NCI-H2107 treated with DMSO at 0.1 percent for 48 hours (cell line): Measurements from ENCODE around the gene TEPSIN.

Experiments used
- DNase-seq: peaks from one replicate; lab custom pipeline; 2025; ENCODE audit not compliant: unreplicated experiment; lab: John Stamatoyannopoulos, UW

The TEPSIN gene, protein sequence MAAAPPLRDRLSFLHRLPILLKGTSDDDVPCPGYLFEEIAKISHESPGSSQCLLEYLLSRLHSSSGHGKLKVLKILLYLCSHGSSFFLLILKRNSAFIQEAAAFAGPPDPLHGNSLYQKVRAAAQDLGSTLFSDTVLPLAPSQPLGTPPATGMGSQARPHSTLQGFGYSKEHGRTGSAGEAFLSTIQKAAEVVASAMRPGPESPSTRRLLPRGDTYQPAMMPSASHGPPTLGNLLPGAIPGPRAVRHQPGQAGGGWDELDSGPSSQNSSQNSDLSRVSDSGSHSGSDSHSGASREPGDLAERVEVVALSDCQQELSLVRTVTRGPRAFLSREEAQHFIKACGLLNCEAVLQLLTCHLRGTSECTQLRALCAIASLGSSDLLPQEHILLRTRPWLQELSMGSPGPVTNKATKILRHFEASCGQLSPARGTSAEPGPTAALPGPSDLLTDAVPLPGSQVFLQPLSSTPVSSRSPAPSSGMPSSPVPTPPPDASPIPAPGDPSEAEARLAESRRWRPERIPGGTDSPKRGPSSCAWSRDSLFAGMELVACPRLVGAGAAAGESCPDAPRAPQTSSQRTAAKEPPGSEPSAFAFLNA

DNA sequence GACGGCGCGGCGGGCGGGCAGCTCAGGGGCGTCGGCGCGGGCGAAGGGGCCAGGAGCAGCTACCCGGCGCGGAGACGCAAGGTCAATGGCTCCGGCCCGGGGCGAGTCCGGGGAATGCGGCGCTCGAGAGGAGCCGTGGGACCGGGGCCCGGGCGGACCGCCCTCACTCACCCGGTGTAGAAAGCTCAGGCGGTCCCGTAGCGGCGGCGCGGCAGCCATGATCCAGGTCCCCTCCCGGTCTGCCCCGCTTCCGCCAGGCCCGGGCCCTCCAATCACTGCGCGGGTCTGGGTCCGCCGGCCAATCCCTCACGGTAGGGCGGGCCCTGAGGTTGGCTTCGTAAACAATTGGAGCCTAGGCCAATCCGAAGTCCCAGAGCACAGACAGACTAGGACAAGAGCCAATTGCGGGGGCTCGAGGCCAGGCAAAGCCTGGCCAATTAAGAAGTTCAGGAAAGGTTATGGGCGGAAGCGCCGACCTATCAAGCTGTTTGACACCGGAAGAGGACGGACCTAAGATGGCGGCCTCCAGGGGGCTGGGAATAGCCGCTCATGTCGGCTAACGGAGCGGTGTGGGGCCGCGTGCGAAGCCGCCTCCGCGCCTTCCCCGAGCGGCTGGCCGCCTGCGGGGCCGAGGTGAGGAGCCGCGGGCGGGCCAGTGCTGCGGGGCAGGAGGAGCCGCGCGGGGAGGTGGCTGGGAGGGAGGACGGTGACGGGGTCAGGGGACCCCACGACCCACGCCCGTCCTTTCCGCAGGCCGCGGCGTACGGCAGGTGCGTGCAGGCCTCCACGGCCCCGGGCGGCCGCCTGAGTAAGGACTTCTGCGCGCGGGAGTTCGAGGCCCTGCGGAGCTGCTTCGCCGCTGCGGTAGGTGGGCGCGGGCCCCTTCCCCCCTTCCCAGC is at the start of gene TEPSIN, which contains the start of gene NDUFAF8:
Gene TEPSIN, minus strand, starts transcription at position 241 of the 899 bp plus-strand sequence. Its CDS starts 22 bp downstream, at position 219.
Gene NDUFAF8, plus strand, starts transcription at position 504 of the 899 bp plus-strand sequence. Its CDS starts 46 bp downstream, at position 550.
- peak; percentile 98 for DNase-seq

DNA sequence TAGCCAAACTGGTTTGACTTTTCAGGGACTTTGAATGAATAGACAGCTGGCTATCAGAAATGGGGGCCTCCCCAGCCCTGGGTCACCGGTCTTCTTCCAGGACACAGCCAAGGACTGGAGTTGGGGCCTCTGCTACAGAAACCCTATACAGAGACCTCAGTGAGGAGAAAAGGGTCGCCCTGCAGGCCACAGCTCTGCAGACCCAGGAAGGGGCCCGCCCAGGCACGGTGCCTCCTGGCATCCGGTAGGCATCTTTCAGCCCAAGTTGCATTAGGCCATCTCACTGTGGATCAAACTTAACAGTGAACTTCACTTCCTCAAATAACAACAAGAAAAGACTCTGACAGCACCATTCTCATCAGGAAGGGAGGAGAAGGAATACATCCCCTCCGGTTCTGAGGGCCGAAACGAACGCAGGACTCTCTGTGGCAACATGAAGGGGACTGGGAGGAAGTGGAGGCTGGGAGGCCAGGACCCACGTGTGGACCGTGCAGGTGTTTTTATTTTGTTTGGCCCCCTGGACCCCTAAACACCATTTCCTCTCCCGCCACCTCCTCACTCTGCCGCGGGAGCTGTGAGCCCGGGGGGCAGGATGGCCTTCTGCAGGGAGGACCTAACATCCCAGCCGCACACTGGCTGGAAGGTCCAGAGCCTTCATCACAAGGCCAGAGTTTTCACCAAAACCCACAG is 49.0 kb upstream of the TEPSIN start:
- no peak for DNase-seq

DNA sequence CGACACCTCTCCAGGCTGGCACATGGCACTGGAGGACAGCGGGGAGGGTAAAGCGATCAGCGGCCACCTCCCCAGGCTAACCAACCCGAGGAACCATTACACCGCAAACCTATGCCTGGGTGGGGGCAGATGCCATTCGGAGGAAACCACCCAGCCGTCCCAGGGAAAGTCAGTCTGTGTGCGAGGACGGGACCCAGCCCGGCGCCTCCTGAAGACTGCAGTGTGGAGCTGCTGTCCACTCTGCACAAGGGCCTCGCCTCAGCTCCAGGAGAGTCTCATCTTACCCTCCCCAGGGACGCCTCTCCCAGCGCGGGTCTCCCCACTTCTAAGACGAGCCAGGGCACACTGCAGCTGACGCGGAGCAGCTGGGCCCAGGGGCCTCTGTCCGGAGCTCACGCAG is 48.3 kb upstream of the TEPSIN start:
- peak; percentile 30 for DNase-seq

DNA sequence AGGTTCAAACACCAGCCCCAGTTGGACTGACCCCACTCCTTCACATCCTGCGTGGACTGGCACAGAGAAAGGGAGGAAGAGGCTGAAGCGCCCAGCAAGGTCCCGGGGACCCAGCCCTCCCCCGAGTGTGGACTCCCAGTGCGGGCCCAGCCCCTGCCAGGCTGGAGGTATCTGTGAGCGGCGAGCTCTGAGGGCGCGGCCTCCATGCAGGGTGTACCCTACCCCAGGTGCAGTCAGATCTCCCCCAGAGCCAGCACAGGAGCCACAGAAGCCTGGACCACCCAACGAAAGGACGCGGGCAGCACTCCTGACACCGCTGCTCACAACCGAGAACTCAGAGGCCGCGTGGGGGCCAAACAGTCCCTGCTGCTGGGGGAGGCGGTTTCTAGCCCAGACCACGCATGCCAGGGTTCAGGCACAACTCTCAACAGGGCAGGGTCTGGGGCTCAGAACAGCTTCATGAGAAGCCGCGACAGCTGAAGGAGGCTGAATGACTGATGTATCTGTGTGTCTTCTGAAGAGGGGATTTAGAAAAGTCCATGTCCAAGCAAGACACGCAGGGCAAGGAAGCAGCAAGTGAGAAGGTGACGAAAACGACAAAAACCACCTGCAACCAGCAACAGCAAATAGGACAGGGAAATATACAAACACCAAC is 47.8 kb upstream of the TEPSIN start:
- no peak for DNase-seq

DNA sequence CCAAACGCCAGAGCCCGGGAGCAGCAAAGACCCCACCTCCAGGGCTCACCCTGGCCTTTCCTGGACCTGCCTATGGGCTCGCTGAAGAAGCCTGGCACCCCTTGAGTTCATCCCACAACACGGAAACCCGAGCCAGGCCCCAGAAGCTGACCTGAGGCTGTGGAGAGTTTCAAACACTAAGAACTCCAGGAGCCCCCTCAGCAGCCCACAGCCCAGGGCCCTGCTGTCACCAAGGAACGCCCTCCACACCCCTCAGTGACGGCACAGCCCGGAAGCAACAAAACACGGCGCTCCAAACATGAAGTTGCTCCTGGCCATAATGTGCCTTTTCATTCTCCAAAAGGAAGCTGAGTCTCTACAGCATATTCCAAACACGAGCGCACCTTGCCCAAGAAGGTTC is 47.0 kb upstream of the TEPSIN start:
- DNase-seq: no peak

DNA sequence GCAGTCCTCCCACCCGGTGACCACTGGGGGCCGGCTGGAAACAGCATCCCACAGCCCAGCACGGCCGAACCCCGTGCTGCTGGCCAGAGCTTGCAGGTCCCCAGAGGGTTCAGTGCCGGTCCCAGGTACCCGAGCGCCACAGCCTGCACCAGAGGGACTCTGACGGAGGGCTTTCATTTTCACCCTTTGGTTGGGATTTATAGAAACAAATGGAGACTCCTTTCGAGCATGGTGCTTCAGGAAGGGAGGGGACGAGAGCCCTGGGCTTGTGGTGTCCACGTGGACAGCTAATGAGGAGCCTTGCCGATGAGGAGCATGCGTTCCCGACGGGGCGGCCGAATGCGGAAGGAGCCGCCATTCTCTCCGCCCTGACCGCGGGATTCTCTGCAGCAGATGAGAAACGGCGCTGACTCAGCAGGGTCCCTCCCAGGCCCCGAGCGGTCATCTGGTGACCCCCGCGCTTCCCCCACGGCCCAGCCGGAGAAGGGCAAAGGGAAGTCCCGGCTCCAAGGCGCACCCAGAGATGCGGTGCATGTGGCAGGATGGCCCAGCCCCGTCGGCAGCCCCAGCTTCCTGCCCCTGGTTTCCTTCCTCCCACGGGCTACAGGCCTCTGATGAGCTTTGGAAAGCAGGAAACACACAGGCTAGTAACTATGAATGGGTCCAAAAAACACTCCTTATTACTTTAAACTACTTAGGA is 46.5 kb upstream of the TEPSIN start:
- no peak for DNase-seq

DNA sequence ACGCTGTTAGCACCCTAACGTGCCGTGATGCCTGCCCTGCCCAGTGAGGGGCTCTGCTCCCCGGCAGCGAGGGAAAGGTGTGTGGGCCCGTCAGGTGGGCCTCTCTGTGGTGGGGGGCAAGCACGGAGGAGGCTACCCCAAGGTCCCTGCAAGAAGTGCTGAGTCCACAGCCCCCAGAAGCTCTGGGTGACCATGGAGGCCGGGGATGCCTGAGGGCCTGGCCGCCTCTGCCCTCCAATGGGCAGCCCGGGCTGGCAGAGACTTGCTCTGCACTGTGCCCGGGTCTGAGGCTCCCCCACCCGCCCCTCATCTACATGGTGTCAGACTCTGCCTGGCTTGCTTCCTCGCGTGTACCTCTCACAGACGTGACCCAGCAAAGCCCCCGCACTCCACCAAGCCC is 44.0 kb upstream of the TEPSIN start:
- DNase-seq: no peak

DNA sequence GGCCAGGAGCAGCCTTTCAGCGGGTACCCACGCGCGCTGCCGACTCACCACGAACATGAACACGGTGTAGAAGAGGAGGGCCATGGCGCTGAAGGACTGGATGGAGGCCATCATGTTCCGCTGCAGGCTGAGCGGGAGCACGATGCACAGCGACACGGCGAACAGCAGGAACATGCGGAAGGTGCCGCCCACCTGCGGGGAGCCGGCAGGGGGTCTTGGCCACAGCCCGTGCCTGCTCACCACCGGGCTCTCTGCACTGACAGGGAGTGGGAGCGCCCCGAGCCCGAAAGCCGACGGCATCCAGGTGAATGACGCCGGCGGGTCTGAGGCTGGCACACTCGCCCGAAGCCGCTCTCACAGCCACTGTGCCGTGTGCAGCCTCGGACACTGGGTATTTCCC is 43.3 kb upstream of the TEPSIN start:
- DNase-seq: no peak

DNA sequence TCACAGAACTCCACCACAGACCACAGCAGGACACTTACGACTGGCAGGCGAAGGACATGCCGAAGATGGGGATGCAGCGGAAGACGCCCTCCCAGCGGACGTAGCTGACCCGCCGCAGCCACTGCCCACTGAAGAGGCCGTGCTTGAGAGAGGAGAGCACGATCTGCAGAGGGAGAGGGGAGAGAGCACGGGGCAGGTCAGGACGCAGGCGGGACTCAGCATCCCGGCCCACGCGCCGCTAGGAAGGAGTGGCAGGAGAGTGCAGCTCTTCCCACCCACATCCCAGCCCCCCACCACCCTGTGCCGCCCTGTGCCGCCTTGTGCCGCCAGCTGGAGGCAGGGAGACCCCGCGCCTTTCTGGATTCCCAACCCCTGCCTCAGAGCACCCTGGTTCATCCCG is 41.7 kb upstream of the TEPSIN start:
- no peak for DNase-seq

DNA sequence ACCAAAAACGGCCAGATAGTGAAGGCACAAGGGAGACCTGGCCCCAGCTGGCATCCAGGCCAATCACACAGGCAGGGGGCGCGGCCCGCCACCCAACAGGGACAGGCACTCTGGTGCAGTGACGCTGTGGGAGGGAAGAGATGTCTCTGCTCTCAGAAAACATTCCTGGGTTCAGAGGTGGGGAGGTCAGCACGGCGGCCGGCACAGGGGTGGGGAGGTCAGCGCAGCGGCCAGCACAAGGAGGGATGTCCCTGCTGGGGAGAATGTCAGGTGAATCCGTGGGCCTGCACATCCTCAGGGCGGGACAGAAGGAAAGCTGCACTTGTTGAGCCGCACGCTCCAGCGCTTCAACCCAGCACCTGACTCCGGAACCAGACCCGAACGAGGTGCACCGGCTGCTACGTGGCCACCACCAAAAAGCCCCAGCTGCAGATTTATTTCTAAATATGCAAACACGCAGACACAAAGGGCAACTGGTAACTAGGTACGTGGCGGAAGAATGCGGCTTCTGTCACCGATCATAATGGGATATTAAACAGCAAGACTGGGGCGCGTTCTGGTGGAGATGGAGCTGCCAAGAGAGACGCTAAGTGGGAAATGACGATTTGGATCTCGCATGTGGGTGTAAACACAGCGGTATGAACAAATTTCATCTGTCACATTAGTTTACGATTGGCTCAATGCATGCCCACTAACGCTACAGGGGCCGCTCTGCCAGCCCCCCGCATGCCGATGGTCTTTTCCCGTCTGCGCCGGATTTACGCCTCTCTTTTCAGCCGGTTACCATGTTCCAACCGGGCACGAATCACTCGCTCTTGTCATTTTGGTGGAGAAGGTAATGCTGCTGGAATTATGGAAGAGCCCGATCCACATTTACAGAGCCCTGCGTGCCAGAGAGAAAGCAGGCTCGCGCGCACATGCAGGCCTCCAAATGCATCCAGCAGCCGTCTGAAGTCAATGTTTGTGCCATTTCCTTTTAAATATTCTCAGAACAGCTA is 40.7 kb upstream of the TEPSIN start:
- no peak for DNase-seq

DNA sequence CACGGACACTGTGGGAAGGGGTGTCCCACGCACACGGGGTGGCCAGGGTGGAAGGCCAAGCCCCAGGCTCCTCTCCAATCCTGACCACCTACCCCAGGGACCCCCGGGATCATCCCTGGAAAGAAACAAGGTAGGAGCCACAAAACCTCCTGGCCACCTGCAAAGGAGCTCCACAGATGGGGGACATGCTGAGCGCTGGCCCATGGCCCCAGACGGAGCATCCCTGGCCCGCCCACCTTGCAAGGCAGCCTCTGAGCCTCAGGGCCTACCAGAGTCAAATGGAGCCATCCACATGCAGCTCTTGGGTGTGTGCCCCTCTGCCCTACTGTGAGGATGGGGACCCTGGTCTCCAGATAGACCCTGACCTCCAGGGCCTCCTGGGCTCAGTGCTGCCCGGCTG is 40.0 kb upstream of the TEPSIN start:
- DNase-seq: no peak

DNA sequence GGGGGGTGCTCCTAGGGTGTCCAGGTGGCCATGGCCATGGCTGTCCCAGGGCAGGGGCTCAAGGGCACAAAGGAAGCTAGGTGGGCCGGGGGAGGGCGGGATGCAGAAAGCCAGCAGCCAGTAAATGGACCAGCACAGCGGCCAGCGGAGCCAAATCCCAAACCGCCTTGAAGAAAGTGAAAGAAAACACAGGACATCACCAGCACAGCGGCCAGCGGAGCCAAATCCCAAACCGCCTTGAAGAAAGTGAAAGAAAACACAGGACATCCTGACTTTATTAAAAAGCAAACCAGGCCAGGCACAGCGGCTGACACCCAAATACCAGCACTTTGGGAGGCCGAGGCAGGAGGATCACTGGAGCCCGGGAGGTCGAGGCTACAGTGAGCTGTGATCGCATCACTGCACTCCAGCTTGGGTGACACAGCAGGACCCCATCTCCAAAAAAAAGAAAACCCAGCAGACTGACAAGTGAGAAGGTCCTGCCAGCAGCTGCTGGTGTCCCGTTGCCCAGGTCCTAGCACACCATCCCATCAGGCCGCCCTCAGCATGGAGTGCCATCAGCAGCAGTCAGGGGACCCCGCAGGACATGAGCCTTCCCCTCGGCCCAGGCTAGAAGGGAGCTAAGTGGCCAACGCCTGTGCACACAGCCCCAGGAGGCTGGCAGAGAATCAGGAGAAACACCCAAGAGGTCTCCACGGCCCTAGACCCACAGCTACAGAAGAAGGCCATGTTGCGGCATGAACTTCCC is 39.3 kb upstream of the TEPSIN start:
- no peak for DNase-seq

DNA sequence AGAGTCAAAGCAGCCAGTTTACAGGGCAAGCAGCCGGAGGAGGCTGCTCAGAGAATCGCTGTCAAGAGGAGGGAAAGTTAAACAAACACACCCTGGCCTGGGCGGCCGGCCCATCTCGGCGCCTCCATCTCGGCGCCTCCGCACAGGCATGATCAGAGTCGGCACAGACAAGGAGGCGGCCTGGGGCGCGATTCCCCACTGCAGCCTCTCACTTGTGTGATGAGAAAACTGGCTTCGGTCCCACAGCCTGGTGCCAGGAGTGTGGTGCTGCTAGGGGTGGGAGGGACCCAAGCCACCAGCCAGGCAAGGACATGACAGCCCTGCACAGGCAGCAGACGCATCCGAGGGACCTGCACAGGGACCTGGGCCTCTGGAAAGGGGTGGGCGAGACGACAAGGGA is 38.6 kb upstream of the TEPSIN start:
- DNase-seq: peak; percentile 13

DNA sequence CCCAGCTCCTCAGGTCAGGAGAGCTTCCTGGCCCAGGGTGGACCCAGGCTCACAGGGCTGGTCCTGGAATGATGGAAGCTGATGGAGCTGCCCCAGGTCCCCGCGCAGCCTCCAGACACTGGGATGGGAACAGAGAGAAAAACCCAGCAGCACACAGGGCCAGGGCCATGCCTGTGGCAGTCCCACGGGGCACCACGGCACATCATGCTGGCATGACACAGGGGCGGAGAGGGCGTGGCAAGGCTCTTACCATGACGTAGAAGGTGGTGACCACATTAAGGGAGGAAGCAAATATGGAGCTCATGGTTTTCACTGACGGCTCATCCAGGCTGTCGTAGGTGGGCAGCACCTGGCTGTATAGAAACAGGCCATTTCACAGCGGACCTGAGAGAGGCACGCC is 37.9 kb upstream of the TEPSIN start:
- DNase-seq: no peak

DNA sequence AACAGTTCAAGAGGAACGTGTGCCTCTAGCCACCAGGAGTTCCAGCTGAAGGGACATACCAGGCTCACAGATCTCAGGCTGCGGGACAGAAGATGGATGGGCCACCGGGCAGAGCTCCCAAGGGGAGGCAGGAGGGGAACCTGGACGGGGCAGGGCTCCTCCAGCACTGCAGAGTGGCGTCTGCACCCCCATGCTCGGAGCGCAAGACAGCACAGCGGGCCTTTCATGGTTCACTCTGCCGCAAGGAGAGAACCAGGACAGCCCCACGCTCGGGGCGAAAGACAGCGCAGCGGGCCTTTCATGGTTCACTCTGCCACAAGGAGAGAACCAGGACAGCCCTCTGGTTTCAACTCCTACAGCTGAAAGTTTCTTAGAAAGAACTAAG is 35.6 kb upstream of the TEPSIN start:
- DNase-seq: no peak

DNA sequence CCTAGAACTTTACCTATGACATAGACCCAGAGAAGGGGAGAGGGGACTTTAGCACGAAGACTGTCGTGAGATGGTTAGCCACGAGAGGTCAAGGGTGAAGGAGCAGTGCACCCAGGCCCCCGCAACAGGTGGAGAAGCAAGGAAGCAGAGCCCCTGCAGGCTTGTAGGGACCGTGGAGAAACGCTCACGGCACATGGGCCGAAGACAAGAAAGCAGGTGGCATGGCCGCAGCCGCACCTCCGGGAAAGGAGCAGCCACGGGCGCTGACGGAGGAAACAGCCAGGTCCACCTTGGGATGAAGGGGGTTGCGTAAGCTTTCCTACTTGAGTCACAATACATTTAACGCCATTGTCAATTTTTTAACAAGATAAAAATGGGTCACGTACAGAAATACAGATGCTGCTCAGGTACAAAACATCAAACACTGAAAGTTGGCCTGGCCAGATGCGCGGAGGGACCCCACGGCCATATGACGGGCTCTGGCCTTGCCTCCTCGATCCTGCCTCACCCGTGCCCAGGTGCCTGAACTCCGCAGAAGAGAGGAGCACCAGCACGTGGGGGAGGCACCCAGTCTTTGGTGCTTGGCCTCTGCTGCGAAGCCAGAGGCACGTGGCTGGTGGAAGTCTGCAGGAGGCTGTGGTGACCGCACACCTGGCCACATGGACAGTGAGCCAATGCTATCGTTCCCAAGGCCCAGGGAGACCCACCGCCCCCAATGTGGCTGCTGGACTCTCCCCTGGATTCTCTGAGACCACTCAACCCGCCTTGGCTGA is 35.0 kb upstream of the TEPSIN start:
- no peak for DNase-seq

DNA sequence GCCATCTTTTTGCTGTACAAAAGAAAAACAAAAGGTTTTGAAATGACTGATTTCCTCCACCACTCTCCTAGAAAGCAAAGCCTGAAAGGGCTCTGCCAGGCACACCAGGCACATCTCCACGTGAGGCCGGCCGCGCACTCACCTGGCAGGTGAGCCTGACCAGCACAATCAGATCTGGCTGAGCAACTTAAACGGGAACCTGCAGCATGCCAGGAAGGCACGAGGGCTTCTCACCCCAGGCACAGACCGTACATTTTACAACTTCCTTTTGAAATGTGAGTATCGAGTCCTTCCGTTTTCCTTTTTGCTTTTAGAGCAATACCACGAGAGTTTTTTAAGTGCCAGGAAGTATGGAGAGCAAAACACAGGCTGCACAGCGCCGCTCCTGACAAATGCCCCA is 33.8 kb upstream of the TEPSIN start:
- no peak for DNase-seq
